Suprapubic skin (tissue), 4 donors: ENCODE results near the gene HOXC9. TPM values are rescaled to one million over a fixed set of nuclear protein-coding genes. Genes with fewer than 3 reads are reported as not detected.

ENCODE experiments used
- DNase-seq, 2 donors: peaks; one replicate each; pipeline ENCODE4 v3.0.0-alpha.2; 2019; ENCODE audit warnings: low spot score in 2 of 2
- H3K27ac ChIP-seq: fragments of 200-600 bp; sonication (generic); one replicate; pipeline ENCODE4 v1.5.1; 2019
- H3K27me3 ChIP-seq: fragments of 200-600 bp; sonication (generic); one replicate; pipeline ENCODE4 v1.5.1; 2019
- H3K36me3 ChIP-seq: fragments of 200-600 bp; sonication (generic); one replicate; pipeline ENCODE4 v1.5.1; 2019
- H3K4me1 ChIP-seq: fragments of 200-600 bp; sonication (generic); one replicate; pipeline ENCODE4 v1.5.1; 2019
- H3K4me3 ChIP-seq: fragments of 200-600 bp; sonication (generic); one replicate; pipeline ENCODE4 v1.5.1; 2019; ENCODE audit warnings: mild to moderate bottlenecking
- H3K9me3 ChIP-seq: fragments of 200-600 bp; sonication (generic); one replicate; pipeline ENCODE4 v1.5.1; 2019
- CTCF ChIP-seq, 2 donors: fragments of 200-600 bp in 1 of 2; fragments of 450-650 bp in 1 of 2; sonication (generic) in 1 of 2; IDR thresholded peaks; one replicate each; pipeline ENCODE4 v1.5.1; 2016 to 2019; ENCODE audit warnings: antibody characterized with exemption in 2 of 2, mild to moderate bottlenecking in 1 of 2, moderate library complexity in 1 of 2
- EP300 ChIP-seq: sonication (generic); formaldehyde crosslinking; IDR thresholded peaks from one replicate; pipeline ENCODE4 v1.6.1; 2017; ENCODE audit warnings: antibody characterized with exemption
- POLR2A ChIP-seq, 2 donors: fragments of 450-650 bp; IDR thresholded peaks; one replicate each; pipeline ENCODE4 v1.6.1; 2017; ENCODE audit warnings: antibody characterized with exemption in 2 of 2, mild to moderate bottlenecking in 2 of 2, moderate library complexity in 2 of 2
- POLR2AphosphoS5 ChIP-seq, 3 donors: sonication (generic); formaldehyde crosslinking; IDR thresholded peaks; one replicate each; pipeline ENCODE4 v1.6.1; 2017; ENCODE audit warnings: antibody characterized with exemption in 3 of 3
- WGBS: methylation state at CpG from one replicate; pipeline ENCODE4 v1.1.5; 2018; 5-methylcytosine and 5-hydroxymethylcytosine counted together
- total RNA-seq, 4 donors: library from RNA; depleted of rRNA; stranded (reverse); fragments of >200 nt; gene quantifications; one replicate each; pipeline ENCODE4 v1.1.0, GENCODE V29; 2016

The HOXC9 gene
- total RNA-seq, 4 donors from 2014 or later, result 4.9 to 12.2 (median 6.1) TPM

DNA sequence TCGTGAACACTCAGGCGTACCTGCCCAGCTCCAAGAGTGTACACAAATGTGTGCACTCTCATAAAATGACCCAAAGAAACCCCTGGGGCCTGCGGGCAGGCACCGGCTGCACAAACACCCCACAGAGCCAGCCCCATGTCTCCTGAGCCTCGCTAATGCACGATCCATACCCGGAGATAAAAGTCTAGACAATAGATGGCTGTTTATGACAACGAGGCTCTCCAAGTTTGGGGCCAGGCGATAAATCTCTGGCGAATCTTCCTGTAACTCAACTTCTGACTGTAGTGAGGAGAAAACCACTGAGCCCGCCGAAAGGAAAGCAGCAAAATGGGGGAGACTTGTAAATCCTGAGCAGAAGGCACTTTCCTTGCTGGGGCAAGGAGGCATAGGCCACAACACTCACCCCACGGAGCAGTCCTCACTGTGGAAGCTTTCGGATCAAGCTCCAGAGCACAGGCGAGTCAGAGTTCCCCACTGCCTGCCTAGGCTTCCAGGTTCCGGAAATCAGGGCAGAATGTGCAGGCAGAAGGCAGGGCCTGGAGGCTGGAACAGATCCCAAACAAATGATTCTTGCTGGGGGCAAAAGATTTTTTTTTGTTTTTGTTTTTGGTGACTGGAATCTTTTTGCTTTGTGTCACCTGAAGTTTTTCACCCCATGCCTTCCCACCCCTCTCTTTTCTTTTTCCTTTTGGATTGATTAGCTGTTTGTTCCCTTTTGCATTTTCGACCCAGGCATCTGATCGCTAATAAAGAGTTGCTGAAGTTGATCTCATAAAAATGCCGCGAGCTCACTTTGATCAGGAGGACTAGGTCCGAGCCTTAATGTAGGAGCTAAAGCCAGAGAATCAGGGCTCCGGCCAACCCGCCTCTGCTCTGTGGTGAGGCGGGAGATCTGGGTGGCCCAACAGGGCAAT, 31.5 kb upstream of the HOXC9 start:
- no peak for TF ChIP-seq POLR2A (IDR thresholded peaks at IDR 0.05)
- no peak for TF ChIP-seq CTCF (IDR thresholded peaks at IDR 0.05)
- no peak for TF ChIP-seq EP300
- no peak for TF ChIP-seq POLR2AphosphoS5 (IDR thresholded peaks at IDR 0.05)
- Histone ChIP-seq H3K27ac (no peak overlapping the region), H3K9me3 (no peaks in the 10 kb centered on the region), H3K27me3 (peaks cover 82% of the 10 kb centered on the region), H3K4me3 (peak overlapping the region; percentile 13), H3K36me3 (no peaks in the 10 kb centered on the region), H3K4me1 (peaks cover 23% of the 10 kb centered on the region)
- WGBS, result 43% methylated on average over 24 of the region's 24 CpGs
- no peak for DNase-seq

DNA sequence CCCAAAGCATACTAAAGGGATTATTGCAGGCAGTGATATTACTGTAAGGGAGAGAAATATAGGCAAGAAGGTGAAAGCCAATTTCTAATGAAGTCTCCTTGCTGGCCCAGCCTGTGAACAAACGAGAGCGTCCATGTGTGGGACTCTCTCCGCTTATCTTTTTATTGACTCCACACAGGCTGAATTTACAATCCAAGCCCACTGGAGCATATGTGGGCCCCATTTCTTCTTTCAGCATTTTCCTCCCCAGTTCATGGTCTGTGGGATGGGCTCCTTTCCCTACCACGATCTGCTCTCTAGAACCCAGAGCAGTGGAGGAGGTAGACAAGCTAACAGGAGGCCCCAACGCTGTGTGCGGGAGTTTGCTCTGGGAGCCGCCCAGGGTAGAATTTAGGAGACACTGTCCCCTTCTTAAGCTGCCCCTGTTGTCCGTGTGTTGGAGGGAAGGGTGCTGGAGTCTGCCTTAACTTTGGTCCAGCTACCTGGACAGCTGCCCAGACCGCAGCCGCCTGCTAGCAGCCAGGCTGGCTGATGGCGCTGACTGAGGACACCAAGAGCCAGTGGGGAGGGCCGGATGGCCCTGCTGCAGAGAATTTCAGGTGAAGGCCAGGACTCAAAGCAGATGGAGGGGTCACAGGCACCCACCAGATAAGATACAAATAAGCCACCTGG, 30.2 kb upstream of the HOXC9 start:
- Histone ChIP-seq H3K27ac (no peak overlapping the region), H3K27me3 (peaks cover 82% of the 10 kb centered on the region), H3K4me1 (peaks cover 33% of the 10 kb centered on the region), H3K9me3 (no peaks in the 10 kb centered on the region), H3K36me3 (no peaks in the 10 kb centered on the region), H3K4me3 (no peak overlapping the region)
- DNase-seq, result no peak
- TF ChIP-seq POLR2AphosphoS5 (IDR thresholded peaks at IDR 0.05) (no peak), CTCF (IDR thresholded peaks at IDR 0.05) (no peak), POLR2A (IDR thresholded peaks at IDR 0.05) (no peak), EP300 (no peak)
- WGBS, result 73% methylated on average over 8 of the region's 12 CpGs

GRCh38 chr12:53970451-53970850, 29.5 kb upstream of the HOXC9 start:
- WGBS, result 72% methylated on average over 4 of the region's 4 CpGs
- peaks cover 82% of the 10 kb centered on the region for H3K27me3 ChIP-seq
- no peak overlapping the region for H3K4me3 ChIP-seq
- no peak for TF ChIP-seq POLR2AphosphoS5 (IDR thresholded peaks at IDR 0.05)
- no peak for TF ChIP-seq CTCF (IDR thresholded peaks at IDR 0.05)
- no peak for TF ChIP-seq EP300
- TF ChIP-seq POLR2A (IDR thresholded peaks at IDR 0.05), result no peak
- no peaks in the 10 kb centered on the region for H3K36me3 ChIP-seq
- H3K27ac ChIP-seq, result no peak overlapping the region
- DNase-seq, result no peak
- no peaks in the 10 kb centered on the region for H3K9me3 ChIP-seq
- H3K4me1 ChIP-seq, result peaks cover 41% of the 10 kb centered on the region

DNA sequence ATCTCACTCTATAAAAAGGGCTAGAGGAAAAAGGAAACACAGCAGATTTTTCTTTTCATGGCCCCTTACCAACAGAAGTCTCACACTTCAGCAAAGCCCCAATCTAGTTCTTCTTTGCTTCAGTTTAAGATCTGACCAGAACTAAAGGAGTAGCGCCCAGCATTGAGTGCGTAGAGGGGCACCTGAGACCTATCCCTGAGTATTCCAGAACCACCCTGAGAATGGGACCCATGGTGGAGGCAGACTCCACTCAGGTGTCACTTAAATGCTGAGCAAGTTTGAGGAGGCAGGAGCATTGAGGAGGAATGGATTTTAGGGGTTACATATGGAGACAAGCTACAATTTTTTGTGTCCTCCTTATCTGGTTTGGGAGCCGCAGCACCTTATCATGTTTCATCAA, 28.8 kb upstream of the HOXC9 start:
- 86% methylated on average over 3 of the region's 3 CpGs for WGBS
- no peaks in the 10 kb centered on the region for H3K36me3 ChIP-seq
- no peak overlapping the region for H3K27ac ChIP-seq
- no peaks in the 10 kb centered on the region for H3K9me3 ChIP-seq
- H3K27me3 ChIP-seq, result peaks cover 82% of the 10 kb centered on the region
- TF ChIP-seq CTCF (IDR thresholded peaks at IDR 0.05), result no peak
- no peak for TF ChIP-seq POLR2A (IDR thresholded peaks at IDR 0.05)
- TF ChIP-seq EP300, result no peak
- no peak for TF ChIP-seq POLR2AphosphoS5 (IDR thresholded peaks at IDR 0.05)
- H3K4me3 ChIP-seq, result no peak overlapping the region
- peaks cover 40% of the 10 kb centered on the region for H3K4me1 ChIP-seq
- DNase-seq, result no peak

DNA sequence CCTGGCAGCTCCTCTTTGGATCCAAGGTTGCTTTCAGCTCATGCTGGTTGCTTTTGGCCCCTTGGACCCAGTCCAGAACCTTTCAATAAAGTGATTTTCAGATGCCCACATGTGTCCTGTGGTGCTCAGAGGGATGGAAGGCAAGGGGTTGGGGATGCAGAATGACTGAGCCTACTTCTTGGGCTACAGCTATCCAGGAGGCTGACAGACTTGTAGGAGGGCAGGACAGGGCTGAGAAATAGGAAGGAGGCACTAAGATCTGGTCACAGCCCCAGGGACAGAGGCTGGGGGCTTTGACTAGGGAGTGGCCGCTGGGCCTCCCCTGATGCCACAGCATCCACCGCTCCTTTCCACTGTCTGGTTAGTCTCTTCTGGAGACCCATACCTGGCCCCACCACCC, 28.3 kb upstream of the HOXC9 start:
- WGBS, result 60% methylated on average over 2 of the region's 2 CpGs
- Histone ChIP-seq H3K27me3 (peaks cover 82% of the 10 kb centered on the region), H3K4me1 (peaks cover 46% of the 10 kb centered on the region), H3K4me3 (no peak overlapping the region), H3K27ac (no peak overlapping the region), H3K9me3 (no peaks in the 10 kb centered on the region), H3K36me3 (no peaks in the 10 kb centered on the region)
- no peak for DNase-seq
- TF ChIP-seq EP300 (no peak), CTCF (IDR thresholded peaks at IDR 0.05) (no peak), POLR2A (IDR thresholded peaks at IDR 0.05) (no peak), POLR2AphosphoS5 (IDR thresholded peaks at IDR 0.05) (no peak)
